Stimulated activated naive B cell treated with anti-CD40 and anti-IgM and Interleukin-4, amounts not matched to agents 10 μg/mL and 1 μg/mL and 100 μg/mL, for 72 hours (primary cell): ENCODE measurements around the gene FAT4.

Source experiments
- ATAC-seq, 2 donors: fragments of 150-1000 bp; cut with Tn5 transposase; replicated peaks; 2 replicates each; pipeline ENCODE4 v1.10.0; 2021; ENCODE audit warnings: moderate library complexity in 1 of 2
- DNase-seq: peaks from one replicate; pipeline ENCODE4 v3.0.0; 2021
- H3K27ac Mint-ChIP-seq: one replicate; pipeline ENCODE4 v1.8.0; 2022; ENCODE audit warnings: mild to moderate bottlenecking, mixed read lengths
- H3K27me3 Mint-ChIP-seq, 2 donors: one replicate each; pipeline ENCODE4 v1.8.0; 2022; ENCODE audit warnings: mixed read lengths in 2 of 2
- H3K36me3 Mint-ChIP-seq, 2 donors: one replicate each; pipeline ENCODE4 v1.8.0; 2022; ENCODE audit warnings: mixed read lengths in 2 of 2, mild to moderate bottlenecking in 1 of 2
- H3K4me1 Mint-ChIP-seq, 2 donors: one replicate each; pipeline ENCODE4 v1.8.0; 2022; ENCODE audit warnings: mixed read lengths in 2 of 2, mild to moderate bottlenecking in 1 of 2
- H3K4me3 Mint-ChIP-seq, 2 donors: one replicate each; pipeline ENCODE4 v1.8.0; 2022; ENCODE audit warnings: mild to moderate bottlenecking in 2 of 2, mixed read lengths in 2 of 2, moderate library complexity in 1 of 2
- H3K9me3 Mint-ChIP-seq, 2 donors: one replicate each; pipeline ENCODE4 v1.8.0; 2022; ENCODE audit warnings: mixed read lengths in 2 of 2, mild to moderate bottlenecking in 1 of 2

FAT4 gene

DNA sequence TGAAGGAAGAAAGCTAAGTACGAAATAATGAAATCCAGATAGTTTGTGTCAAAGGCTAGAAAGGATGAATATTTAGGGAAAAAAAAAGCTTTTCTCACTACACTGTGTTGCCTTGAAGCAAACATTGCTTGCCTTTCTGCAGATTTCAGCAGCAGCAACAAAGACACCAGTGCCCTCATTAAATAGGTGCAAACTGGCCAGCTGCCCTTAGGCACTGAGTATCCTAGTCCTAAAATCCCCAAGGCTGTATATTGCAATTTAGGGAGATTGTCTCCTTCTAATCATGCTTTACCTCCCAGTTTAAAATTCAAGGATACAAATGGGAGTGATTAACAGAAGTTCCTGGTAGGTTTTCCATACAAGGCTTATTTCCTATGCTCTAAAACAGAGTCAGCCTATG, 8.6 kb upstream of the FAT4 start:
- H3K27me3 Mint-ChIP-seq, result peaks cover 8 to 12% of the 10 kb centered on the region in 2 donors
- H3K9me3 Mint-ChIP-seq, result no peaks in the 10 kb centered on the region
- DNase-seq (no peak), ATAC-seq (no peak)
- no peak overlapping the region for H3K4me3 Mint-ChIP-seq
- no peaks in the 10 kb centered on the region for H3K36me3 Mint-ChIP-seq
- no peaks in the 10 kb centered on the region for H3K4me1 Mint-ChIP-seq
- H3K27ac Mint-ChIP-seq, result no peak overlapping the region

- Mint-ChIP-seq H3K9me3 (no peaks in the 10 kb centered on the region), H3K4me1 (no peaks in the 10 kb centered on the region), H3K36me3 (no peaks in the 10 kb centered on the region), H3K4me3 (no peak overlapping the region), H3K27ac (no peak overlapping the region), H3K27me3 (peaks cover 12 to 16% of the 10 kb centered on the region in 2 donors)
- DNase-seq (no peak), ATAC-seq (no peak)
Observed at GRCh38 chr4:125306533-125306932, 8.2 kb upstream of the FAT4 start.

DNA sequence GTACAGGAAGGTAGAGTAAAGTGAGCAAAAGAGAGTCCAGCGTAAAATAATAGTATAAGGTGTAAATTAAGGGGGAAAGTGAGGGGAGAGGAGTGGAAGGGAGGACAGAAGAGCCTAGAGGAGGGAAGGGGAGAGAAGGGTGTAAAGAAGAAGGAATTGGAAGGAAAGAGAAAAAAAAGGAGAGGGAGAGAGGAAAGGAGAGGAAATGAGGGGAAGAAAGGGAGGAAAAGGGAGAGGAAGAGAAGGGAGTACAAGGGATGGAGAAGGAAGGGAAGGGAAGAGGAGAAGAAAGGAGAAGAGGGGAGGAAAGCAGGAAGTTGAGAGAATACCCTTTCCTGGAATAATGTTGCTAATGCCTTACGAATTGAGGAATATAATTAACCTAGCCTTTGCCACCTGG, 3.3 kb upstream of the FAT4 start:
- peaks cover 18 to 31% of the 10 kb centered on the region in 2 donors for H3K4me1 Mint-ChIP-seq
- DNase-seq, result no peak
- no peak overlapping the region for H3K27ac Mint-ChIP-seq
- no peak overlapping the region for H3K4me3 Mint-ChIP-seq
- H3K36me3 Mint-ChIP-seq, result no peaks in the 10 kb centered on the region
- H3K9me3 Mint-ChIP-seq, result no peaks in the 10 kb centered on the region
- H3K27me3 Mint-ChIP-seq, result peaks cover 43 to 46% of the 10 kb centered on the region in 2 donors
- ATAC-seq, result no peak

- ATAC-seq (peak; percentile 48 to 57), DNase-seq (no peak)
- no peaks in the 10 kb centered on the region for H3K36me3 Mint-ChIP-seq
- no peaks in the 10 kb centered on the region for H3K9me3 Mint-ChIP-seq
- H3K4me3 Mint-ChIP-seq, result peak overlapping the region; percentile 44 to 53
- peaks cover 29 to 45% of the 10 kb centered on the region in 2 donors for H3K4me1 Mint-ChIP-seq
- H3K27me3 Mint-ChIP-seq, result peaks cover 59 to 60% of the 10 kb centered on the region in 2 donors
- H3K27ac Mint-ChIP-seq, result peak overlapping the region; percentile 67
Observed at GRCh38 chr4:125313497-125313896, 1.3 kb upstream of the FAT4 start.

- H3K27me3 Mint-ChIP-seq, result peaks cover 65 to 66% of the 10 kb centered on the region in 2 donors
- H3K27ac Mint-ChIP-seq, result no peak overlapping the region
- H3K36me3 Mint-ChIP-seq, result no peaks in the 10 kb centered on the region
- no peaks in the 10 kb centered on the region for H3K9me3 Mint-ChIP-seq
- H3K4me3 Mint-ChIP-seq, result peak overlapping the region; percentile 88 to 92
- no peak for ATAC-seq
- H3K4me1 Mint-ChIP-seq, result peaks cover 29 to 45% of the 10 kb centered on the region in 2 donors
- DNase-seq, result no peak
Observed at GRCh38 chr4:125313989-125314667, 627 bp upstream of the FAT4 start.

- Mint-ChIP-seq H3K27me3 (peaks cover 71 to 72% of the 10 kb centered on the region in 2 donors), H3K4me1 (peaks cover 29 to 45% of the 10 kb centered on the region in 2 donors), H3K9me3 (no peaks in the 10 kb centered on the region), H3K36me3 (no peaks in the 10 kb centered on the region), H3K4me3 (peak overlapping the region; percentile 88 to 92), H3K27ac (peak overlapping the region; percentile 44)
- no peak for DNase-seq
- no peak for ATAC-seq
Observed at GRCh38 chr4:125315576-125316400, 1.0 kb downstream of the FAT4 start.

DNA sequence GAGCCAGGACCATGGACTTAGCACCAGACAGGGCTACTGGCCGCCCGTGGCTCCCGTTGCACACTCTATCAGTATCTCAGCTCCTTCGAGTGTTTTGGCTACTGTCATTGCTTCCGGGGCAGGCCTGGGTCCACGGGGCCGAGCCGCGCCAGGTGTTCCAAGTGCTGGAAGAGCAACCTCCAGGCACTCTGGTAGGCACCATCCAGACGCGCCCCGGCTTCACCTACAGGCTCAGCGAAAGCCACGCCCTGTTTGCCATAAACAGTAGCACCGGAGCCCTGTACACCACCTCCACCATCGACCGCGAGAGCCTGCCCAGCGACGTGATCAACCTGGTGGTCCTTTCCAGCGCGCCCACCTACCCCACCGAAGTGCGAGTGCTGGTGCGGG, 1.6 kb downstream of the FAT4 start:
- Mint-ChIP-seq H3K27ac (no peak overlapping the region), H3K27me3 (peaks cover 67% of the 10 kb centered on the region in 2 donors), H3K9me3 (no peaks in the 10 kb centered on the region), H3K4me1 (peaks cover 29 to 45% of the 10 kb centered on the region in 2 donors), H3K36me3 (no peaks in the 10 kb centered on the region), H3K4me3 (peak overlapping the region; percentile 68 to 92)
- DNase-seq (no peak), ATAC-seq (no peak)

GRCh38 chr4:125316791-125317524, 2.2 kb downstream of the FAT4 start:
- Mint-ChIP-seq H3K36me3 (no peaks in the 10 kb centered on the region), H3K9me3 (no peaks in the 10 kb centered on the region), H3K4me3 (peak overlapping the region; percentile 68 to 92), H3K4me1 (peaks cover 29 to 45% of the 10 kb centered on the region in 2 donors), H3K27ac (no peak overlapping the region), H3K27me3 (peaks cover 63 to 64% of the 10 kb centered on the region in 2 donors)
- DNase-seq (no peak), ATAC-seq (no peak)

- no peaks in the 10 kb centered on the region for H3K36me3 Mint-ChIP-seq
- no peak for ATAC-seq
- H3K27me3 Mint-ChIP-seq, result peaks cover 63 to 64% of the 10 kb centered on the region in 2 donors
- no peak overlapping the region for H3K27ac Mint-ChIP-seq
- peak overlapping the region; percentile 32 to 35 for H3K4me3 Mint-ChIP-seq
- no peaks in the 10 kb centered on the region for H3K9me3 Mint-ChIP-seq
- DNase-seq, result no peak
- peaks cover 29 to 45% of the 10 kb centered on the region in 2 donors for H3K4me1 Mint-ChIP-seq
Observed at GRCh38 chr4:125317525-125317877, 2.7 kb downstream of the FAT4 start.

DNA sequence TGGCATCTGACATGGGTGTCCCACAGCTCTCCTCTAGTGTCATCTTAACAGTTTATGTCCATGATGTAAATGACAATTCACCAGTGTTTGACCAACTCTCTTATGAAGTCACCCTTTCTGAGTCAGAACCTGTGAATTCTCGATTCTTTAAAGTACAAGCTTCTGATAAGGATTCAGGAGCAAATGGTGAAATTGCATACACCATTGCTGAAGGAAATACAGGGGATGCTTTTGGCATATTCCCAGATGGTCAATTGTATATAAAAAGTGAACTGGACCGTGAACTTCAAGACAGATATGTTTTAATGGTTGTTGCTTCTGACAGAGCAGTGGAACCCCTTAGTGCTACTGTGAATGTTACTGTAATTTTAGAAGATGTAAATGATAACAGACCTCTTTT, 4.6 kb downstream of the FAT4 start:
- Mint-ChIP-seq H3K4me3 (no peak overlapping the region), H3K9me3 (no peaks in the 10 kb centered on the region), H3K27ac (no peak overlapping the region), H3K27me3 (peaks cover 53 to 55% of the 10 kb centered on the region in 2 donors), H3K4me1 (peaks cover 23 to 35% of the 10 kb centered on the region in 2 donors), H3K36me3 (no peaks in the 10 kb centered on the region)
- ATAC-seq (no peak), DNase-seq (no peak)

GRCh38 chr4:125321709-125322365, 7.1 kb downstream of the FAT4 start:
- Mint-ChIP-seq H3K36me3 (no peaks in the 10 kb centered on the region), H3K27ac (no peak overlapping the region)
- ATAC-seq, result no peak

DNA sequence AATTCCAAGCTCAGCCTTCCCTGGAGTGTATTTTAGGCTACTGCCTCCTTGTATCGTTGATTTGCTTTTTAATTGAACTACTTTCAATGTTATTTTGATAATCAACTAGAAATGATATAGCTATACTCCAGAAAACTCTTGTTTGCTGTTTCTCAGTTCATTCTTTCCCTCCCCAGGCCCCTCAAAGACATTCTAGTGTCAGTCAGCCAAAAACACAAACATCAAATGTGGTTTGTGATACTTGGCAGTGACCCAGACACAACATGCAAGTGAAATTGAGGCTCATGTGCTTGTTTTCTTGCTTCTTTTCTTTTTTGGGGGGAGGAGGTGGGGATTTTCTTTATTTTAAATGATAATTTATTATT, 7.6 kb downstream of the FAT4 start:
- DNase-seq (no peak), ATAC-seq (no peak)
- Mint-ChIP-seq H3K36me3 (no peaks in the 10 kb centered on the region), H3K4me3 (no peak overlapping the region), H3K9me3 (no peaks in the 10 kb centered on the region), H3K4me1 (peaks cover 2 to 6% of the 10 kb centered on the region in 2 donors), H3K27me3 (peaks cover 22 to 27% of the 10 kb centered on the region in 2 donors), H3K27ac (no peak overlapping the region)

More at GRCh38 chr4:125321709-125322365, 7.1 kb downstream of the FAT4 start:
- Mint-ChIP-seq H3K4me3 (no peak overlapping the region), H3K9me3 (no peaks in the 10 kb centered on the region), H3K27me3 (peaks cover 28 to 32% of the 10 kb centered on the region in 2 donors), H3K4me1 (peaks cover 7 to 11% of the 10 kb centered on the region in 2 donors)
- no peak for DNase-seq

GRCh38 chr4:125323654-125324053, 8.9 kb downstream of the FAT4 start:
- Mint-ChIP-seq H3K4me1 (no peaks in the 10 kb centered on the region), H3K4me3 (no peak overlapping the region), H3K9me3 (no peaks in the 10 kb centered on the region), H3K36me3 (no peaks in the 10 kb centered on the region), H3K27ac (no peak overlapping the region), H3K27me3 (peaks cover 9 to 14% of the 10 kb centered on the region in 2 donors)
- DNase-seq (no peak), ATAC-seq (no peak)

DNA sequence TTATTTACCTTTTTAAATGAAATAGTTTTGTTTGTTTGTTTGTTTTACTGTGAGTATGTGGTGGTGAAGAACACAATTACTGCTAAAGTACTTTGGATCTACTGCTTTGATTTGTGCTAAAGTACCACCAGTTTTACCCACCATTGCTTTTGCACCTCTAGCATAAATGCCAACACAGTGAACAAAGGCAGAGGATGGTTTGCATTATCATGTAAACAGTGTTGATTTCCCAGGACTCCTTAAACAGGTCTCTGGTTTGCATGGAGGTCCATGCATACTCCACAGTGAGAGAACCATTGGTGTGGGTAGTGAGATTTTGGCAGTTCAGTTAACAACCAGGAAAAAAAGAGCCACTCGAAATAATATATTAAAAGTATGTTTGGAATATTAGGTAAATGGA, 11.0 kb downstream of the FAT4 start:
- no peak overlapping the region for H3K27ac Mint-ChIP-seq
- no peaks in the 10 kb centered on the region for H3K4me1 Mint-ChIP-seq
- ATAC-seq (no peak), DNase-seq (no peak)
- no peaks in the 10 kb centered on the region for H3K27me3 Mint-ChIP-seq
- no peaks in the 10 kb centered on the region for H3K36me3 Mint-ChIP-seq
- no peaks in the 10 kb centered on the region for H3K9me3 Mint-ChIP-seq
- no peak overlapping the region for H3K4me3 Mint-ChIP-seq
